Hematopoietic multipotent progenitor cell treated with erythropoietin and hydrocortisone succinate and interleukin-3 and kit ligand, for 17 days (in vitro differentiated cells): Measurements from ENCODE around the gene SMAD3.

Experiments used
- DNase-seq: peaks from one replicate; pipeline ENCODE4 v3.0.0-alpha.2; 2015; ENCODE audit warnings: low spot score

Gene SMAD3

DNA sequence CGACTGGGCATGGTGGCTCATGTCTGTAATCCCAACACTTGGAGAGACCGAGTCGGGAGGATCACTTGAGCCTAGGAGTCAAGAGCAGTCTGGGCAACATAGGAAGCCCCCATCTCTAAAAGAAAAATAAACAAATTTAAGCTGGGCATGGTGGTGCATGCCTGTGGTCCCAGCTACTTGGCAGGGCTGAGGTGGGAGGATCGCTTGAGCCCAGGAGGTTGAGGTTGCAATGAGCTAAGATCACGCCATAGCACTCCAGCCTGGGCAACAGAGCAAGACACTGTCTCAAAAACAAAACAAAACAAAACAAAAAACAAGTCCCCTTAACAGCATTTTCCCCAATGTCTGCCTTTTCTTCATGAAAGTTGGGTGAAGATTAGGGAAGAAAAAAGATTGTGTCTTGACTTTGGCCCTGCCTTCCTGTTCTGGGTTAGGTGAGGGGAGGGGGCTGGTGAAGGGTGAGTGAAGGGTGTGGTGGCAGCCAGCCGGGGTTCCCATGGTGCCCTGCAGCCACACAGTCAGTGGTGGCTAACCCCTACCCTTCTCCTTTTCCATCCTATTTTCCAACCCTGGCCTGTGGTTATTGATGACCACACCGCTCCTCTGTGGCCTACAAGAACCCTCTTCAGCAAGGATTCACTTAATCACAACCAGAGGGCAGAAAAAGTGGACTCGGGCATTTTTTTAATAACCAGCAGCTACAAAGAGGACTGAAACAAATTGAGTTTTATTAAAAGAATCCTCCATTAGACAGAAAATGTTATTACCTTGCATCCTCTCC lies 28.4 kb upstream of the SMAD3 start:
- no peak for DNase-seq

DNA sequence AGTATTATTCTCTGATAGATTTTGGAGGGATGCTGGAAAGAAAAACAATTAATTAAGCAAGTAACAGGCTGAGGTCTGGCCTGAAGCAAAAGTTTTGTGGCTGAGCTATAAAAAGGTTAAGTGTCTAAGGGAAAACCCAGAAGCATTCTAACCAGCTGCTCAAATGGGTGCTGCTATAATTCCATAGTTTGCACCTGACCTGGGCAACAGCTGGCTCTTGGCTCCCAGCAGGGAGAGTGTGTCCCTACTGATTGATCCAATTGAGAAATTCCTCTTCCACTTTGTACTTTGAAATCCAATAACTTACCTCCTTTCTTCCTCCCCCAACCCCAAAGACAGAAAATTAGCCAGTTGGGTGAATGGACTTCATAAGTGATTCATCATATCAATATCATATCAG lies 27.7 kb upstream of the SMAD3 start:
- no peak for DNase-seq

DNA sequence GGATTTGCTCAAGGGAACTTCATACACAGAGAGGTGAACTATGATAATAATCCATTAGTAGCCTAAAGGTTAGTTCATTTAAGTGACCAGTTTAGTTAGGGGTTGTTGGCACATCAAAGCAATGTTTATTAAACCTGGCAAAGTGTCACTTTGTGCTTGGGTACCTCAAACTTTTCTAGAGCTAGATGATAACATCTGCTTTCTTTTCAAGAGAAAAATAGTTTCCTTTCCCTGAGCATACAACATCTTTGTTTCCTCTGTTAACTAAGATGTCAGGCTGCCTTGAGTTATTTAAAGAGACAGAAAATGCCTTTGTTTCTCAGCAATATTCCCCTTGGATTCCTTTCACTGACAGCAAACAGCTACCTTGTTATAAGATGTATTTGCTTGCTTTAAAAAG lies 26.7 kb upstream of the SMAD3 start:
- DNase-seq = no peak

DNA sequence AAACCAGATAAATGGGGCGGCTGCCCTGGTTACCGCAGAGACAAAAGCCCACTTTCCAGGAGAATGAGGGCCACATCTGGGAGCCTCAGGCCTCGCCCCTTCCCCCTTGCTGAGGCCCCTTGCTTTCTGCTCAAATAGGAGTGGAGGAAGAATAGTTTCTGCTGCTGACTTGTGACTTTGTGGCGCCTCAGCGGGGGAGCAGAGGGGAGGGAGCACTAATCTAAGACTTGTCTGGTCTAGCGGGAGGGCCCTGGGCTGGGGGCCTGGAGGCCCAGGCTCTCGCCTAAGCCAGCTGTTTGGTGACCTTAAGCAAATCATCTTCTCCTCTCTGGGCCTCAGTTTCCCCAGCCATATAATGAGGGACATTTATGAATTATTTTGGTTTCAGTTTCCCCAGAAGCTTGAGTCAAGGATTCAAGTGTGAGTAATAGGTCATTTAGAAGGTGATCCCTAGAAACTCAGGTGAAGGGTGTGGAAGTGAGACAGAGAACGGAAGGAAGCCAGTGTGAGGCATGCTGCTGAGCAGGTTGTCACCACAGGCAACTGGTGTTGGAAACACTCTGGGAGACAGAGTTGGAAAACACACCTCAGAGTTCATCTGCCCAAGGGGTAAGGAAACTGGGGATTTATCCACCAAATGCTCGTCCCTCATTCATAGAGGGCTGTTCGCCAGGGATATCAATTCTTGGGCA lies 25.9 kb upstream of the SMAD3 start:
- no peak for DNase-seq

DNA sequence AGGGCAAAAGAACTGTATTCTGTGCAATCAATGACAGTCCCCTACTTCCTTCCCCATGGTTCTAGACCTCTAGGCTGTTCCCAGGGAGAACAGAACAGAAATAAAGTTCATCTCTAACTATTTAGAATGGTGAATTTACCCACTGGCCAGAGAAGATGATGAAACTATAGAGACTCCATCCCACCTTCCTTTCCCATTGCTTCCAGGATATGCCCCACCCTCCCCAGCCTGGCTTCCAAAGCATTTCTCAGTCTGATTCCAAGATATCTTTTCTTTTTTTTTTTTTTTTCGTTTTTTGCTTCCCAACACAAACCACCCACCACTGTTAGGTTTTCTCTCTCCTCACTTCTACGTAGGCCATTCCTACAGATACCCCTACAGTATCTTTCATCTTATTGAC lies 25.1 kb upstream of the SMAD3 start:
- DNase-seq = no peak

DNA sequence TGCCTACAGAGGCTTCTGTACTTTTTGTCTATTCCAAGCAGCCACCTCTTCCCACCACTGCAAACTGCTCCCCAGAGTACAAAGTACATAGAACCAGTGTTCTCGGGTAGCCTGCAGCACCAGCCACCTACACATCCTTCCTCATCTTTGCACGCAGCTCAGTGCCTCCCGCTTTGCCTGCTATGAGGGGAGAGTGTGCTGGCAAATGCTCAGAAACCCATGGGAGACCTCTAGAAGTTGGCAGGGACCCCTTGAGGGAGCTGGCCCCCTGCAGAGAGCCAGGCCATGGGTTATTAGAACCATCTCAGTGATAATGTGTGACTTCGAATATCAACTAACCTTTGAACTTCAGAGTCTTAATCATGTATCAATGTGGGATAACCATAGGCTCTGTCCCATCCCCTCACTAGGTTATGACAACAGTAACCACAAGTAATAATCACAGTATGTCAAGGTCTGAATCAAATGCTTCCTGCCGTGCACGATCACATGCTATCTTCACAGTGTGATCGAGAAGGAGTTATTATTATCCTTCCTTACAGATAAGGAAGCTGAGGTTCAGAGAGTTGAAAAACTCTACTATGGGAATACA lies 22.8 kb upstream of the SMAD3 start:
- DNase-seq = no peak

DNA sequence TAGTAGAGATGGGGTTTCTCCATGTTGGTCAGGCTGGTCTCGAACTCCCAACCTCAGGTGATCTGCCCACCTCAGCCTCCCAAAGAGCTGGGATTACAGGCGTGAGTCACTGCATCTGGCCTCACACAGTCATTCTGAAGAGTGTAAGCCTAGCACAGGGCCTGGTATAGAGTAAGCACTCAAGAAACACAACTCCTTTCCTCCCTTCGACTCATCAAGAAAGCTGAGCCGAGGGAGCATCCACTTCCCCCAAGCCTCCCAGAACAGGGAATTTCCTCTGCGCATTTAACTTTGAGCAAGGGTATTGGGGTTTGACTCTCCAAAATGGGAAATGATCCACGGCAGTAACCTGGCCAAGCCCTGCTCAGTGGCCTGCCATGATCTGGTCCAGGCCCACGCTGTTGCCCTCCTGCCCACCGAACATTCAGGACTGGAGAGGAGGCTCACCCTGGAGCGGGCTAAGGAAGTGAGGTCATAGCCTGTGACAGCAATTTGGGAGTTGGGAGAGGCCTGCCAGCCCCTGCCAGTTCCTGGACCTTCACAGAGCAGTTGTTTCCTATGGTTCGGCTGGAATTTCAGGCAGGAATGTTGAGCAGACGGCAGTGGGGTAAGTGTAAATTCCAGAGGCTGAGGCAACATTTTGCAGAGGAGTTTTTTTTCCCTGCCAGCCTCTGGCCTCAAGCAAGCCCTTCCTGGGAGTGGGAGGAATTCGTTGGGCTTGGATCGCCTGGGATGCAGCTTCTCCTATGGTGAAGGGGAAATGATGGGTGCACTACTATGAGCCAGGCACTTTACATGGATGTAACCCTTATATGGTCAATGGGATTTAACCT lies 21.2 kb upstream of the SMAD3 start:
- DNase-seq = no peak

DNA sequence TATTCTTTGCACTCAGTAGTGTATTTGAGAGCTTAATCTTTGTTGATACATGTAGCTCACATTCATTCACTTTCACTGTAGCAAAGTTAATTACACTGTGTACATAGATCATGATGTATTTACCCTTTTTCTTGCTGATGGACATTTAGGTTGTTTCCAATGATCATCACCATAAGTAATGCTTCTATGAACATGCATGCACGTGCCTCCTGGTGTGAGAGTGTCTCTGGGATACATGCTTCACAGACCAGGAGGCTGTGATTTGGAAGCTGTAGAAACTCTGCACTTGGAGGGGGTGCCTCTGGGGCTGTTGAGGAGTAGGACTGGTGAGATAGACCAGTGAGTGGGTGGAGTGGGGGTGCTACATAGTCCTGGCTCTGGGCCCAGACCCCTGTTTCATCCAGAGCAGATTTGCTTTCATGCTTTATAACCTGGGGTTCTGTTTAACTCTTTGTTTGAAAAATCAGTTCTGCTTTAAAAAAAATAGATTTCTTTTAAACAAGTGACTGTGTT lies 18.2 kb upstream of the SMAD3 start:
- DNase-seq = no peak

DNA sequence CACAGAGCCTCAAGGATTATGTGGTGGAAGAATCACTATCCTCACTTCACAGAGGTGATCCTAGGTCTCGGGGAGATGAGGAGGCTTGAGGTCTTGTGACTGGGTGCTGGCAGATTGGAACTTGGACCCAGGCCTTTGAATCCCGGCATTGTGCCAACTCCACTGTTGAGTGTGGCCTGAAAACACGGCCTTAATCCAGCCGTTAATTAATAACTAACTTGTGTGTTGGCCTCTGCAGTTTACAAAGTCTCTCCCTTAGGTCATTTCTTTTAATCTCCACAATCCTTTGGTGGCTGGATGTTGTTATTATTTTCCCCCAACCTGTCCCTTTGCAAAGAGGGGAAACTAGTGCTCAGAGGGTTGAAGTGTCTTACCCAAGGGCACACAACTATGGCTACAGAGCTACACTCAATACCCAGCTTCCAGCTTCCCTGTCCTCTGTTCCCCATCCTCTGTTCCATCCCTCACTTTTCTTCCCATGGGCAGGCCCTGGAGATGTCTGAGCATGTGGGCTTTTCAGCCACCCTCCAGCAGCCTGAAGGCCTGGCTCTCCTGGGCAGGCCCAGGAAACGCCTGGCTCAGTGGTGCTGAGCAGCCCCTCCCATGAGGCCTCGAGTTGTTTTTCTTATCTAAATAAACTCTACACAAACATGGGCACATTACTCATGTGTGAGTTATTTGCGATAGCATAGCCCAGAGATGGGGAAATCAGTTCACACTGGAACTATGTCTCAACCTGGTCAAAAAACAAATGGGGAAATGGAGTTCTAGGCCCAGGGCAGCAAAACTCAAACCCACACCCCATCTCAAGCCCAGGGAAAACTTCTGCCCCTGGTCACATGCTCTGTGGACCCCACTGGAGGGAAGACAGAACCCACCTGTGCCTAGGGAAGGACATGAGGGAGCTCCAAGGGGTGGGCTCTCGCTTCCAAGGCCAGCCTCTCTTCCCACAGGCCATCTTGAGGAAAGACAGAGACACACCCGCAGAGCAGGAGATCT lies 16.8 kb upstream of the SMAD3 start:
- DNase-seq = no peak

DNA sequence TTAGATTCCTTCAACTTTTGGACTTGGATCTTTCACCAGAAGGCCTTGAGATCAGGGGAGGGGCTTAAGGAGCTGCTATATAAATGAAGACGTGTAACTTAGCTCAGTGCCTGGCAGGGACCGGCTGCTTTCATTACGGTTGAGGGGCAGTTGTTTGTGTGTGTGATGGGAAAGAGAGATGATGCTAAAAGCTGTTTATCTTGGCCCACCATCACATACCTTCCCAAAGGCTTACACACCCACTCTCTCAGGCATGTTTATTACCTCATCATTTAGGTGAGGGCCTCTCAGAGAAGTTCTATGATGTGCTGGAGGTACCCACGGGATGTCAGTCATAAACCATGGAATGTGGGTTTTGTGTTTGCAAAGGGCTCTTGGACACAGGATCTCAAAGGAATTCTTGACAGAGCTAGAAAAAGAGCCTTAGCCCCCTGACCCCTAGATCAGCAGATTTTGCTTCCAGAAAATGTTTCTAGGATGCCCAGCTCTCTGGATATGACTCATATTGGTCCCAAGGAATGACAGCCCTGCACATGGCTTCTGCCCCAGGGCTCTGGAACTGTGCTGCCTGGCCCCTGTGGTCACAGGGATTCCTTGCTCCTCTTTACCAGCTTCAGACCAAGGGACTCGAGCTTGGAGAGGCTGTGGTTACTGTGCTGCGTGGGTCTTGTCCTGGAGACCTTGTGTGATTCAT lies 15.9 kb upstream of the SMAD3 start:
- no peak for DNase-seq

DNA sequence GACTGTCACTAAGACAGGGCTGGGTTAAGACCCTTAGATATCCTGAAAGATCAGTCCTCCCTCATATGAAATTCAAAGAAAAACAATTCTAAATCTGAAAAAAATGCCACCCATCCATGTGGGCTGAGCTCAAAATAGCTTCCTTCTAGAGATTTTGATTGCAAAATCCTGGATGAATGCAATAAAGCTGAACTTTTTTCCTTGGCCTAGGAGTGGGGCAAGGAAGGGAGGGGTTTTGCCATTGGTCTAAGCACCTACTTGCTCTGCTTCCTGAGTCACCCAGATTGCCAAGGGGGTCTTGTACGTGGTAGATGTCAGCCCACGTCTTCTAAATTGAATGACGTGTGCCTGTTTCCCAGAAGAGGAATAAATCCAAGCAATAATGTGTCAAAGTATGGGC lies 15.3 kb upstream of the SMAD3 start:
- no peak for DNase-seq

DNA sequence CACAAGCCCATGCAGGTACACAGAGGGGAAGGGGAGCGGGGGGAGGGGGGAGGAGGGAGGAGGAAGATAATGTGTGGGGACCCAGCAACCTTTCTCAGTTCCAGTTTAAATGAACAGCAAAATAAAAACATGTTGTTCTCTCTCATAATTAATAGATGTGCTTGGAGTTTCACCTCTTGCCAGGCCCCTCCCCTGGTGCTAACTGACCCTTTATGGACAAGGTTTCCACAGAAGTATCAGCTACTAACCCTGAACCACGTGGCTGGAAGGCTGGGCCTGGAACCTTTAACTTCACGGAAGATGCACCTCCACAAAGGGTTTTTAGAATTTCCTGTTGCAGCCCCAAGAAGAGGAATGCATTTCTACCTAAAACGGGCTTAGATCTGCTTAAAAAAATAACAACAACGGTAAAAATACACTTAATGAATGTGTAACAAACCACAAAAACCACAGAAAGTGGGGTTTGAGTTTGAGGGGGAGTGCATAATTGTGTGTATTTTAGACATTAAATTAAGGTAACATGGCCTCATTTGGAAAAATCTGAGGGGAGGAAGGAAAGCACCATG lies 14.8 kb upstream of the SMAD3 start:
- DNase-seq = no peak

DNA sequence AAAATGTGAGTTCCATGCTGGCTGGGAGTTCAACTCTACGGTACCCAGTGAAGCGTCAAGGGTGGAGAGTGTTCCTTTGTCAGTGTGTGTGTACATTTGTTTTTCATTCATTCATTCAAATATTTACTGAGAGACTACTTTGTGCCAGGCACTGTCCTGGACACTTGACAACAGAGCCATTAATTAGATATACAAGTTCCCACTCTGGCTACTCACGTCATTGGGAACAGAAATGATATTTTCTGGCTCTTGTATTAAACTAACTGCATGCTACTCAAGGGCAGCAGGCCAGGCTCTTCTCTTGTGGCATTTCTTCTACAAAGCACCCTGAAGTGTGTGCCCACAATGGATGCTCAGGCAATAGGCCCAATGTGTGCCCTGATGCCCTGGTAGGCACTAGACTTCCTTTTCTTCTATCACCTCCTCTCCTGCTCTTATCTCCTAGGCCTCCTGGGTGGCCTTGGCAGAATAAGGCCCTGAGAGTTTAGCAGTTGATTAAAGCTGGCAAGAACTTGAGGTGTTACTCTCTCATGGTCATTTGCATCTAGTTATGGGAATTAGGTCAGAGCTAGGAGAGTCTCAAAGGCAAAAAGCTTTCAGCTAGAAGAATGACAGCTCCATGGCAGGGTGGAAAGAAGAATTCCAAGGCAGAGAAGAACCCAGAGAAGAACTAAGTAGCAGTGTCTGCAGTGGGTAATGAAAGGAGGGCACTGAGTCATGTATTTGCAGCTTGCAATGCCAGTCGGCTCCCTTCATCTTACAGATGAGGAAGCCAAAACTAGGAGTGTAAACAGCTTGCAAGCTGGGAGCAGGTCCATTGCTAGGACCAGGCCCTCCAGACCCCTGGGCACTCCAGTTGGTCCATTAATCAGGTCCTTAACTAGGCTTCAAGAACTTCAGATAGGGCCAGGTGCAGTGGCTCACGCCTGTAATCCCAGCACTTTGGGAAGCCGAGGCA lies 14.0 kb upstream of the SMAD3 start:
- no peak for DNase-seq

DNA sequence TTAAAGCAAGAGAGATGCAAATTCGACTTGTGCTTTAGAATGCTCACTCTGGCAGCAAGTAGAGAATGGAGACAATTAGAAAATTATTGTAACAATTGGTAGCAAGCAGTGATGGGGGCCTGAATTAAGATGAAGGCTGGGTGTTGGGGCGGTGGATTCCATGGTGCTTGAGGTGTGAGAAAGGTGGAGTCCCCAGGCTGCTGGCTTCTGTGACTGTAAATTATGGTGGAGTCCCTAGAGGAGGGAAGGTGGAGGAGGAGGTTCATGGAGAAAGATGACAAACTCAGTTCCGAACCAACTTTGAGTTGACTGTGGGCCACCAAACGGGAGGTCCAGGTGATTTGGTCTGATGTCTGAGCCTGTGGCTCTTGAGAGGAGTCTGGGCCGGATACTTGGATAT lies 10.7 kb upstream of the SMAD3 start:
- no peak for DNase-seq

DNA sequence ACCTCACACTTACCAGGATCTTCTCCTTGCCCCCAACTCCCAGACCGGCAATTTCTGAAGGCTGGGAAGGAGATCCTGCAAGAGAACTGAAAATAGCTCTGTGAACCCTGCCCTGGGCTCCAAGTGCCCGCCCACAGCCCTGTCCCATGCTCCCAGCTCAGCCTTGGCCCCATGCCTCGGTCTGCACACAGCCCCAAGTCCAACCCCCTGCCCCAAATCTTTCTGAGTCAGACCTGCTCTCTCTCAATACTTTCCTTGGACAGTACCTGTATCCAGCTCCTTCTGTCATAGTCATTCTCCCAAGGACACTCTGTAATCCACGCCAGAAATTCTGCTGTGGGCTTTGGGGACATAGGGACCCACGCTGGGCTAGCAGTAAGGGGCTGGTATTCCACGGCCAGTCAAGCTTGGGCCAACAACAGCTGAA lies 6.3 kb upstream of the SMAD3 start:
- DNase-seq = no peak

DNA sequence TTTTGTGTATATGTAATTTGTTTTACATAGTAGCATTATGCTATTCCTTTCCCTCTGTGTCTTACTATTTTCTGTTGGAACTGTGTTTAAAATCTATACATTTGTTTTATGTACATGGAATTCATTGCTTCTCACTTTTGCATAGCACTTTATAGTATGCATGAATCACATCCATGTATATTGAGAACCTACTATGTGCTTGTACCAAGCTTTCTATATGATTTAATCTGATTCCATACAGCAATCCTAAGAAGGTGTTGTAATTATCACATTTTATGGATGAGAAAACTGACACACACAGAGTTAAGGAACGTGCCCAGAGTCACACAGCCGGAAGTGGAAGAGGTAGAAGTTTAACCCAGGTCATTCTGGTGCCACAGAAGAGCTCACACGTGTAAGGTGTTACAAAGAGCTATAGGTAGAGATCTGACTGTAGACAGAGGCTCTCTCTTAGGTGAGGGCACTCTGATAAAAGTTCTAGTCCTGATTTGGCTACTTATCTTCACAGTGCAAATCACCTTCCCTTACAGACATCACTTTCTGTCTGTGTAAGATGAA lies 3.5 kb upstream of the SMAD3 start:
- DNase-seq = no peak

DNA sequence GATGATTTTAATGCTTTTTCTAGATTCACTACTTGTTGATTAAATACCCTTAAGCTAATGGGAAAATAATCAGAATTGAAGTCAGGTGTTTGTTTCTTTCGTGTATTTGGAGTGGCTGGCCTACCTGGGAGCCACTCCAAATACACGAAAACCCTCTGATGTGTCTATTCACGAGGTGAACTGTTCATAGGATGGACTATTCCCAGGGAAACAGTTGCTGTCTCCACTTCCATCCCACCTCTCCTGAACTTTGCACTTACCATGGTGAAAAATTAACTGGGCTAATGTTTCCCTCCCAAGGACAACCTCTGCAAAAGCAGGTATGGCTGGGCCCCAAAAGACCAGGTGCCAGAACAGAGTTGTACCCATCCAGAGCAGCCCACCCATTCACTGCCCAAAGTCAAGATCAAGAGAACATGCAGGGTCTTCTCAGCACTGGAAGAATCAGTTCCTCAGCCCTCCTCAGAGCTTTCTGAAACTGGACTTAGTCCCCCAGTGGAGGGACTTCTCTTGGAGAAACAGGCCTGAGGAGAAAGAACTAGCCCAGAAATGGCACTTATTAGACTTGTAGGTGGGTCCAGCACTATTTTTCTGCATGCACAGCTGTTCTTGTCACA lies 2.9 kb upstream of the SMAD3 start:
- DNase-seq = no peak
